Measurements from ENCODE around the gene CLEC11A.
"Not testable (repeated sequence)": the region's sequence is repeated elsewhere in the genome, so short reads cannot be mapped to it uniquely, and the experiment has no call there.

CLEC11A gene

GRCh38 chr19:50763521-50763920, 40.4 kb downstream of the CLEC11A start:
- DNase-seq = not testable (repeated sequence)

- no peak for DNase-seq
Observed at GRCh38 chr19:50764409-50764808, 41.2 kb downstream of the CLEC11A start.

- not testable (repeated sequence) for DNase-seq
Observed at GRCh38 chr19:50766746-50767145, 43.6 kb downstream of the CLEC11A start.

- DNase-seq = not testable (repeated sequence)
Observed at GRCh38 chr19:50767263-50767662, 44.1 kb downstream of the CLEC11A start.

- DNase-seq = no peak
Observed at GRCh38 chr19:50768277-50768676, 45.1 kb downstream of the CLEC11A start.

GRCh38 chr19:50770164-50770563, 47.0 kb downstream of the CLEC11A start, which contains the start of gene GPR32:
TSS of gene GPR32 (plus strand) at chr19:50770464. CDS start at chr19:50770601, 137 bp downstream.
- not testable (repeated sequence) for DNase-seq

- DNase-seq = no peak
Observed at GRCh38 chr19:50770888-50771287, 47.7 kb downstream of the CLEC11A start.

GRCh38 chr19:50772476-50772875, 49.3 kb downstream of the CLEC11A start:
- no peak for DNase-seq

GRCh38 chr19:50772912-50773311, 49.7 kb downstream of the CLEC11A start:
- DNase-seq = not testable (repeated sequence)

- DNase-seq = not testable (repeated sequence)
Observed at GRCh38 chr19:50773454-50773853, 50.3 kb downstream of the CLEC11A start.
